Measurements from ENCODE around the gene FPR1.

FPR1 gene

DNA sequence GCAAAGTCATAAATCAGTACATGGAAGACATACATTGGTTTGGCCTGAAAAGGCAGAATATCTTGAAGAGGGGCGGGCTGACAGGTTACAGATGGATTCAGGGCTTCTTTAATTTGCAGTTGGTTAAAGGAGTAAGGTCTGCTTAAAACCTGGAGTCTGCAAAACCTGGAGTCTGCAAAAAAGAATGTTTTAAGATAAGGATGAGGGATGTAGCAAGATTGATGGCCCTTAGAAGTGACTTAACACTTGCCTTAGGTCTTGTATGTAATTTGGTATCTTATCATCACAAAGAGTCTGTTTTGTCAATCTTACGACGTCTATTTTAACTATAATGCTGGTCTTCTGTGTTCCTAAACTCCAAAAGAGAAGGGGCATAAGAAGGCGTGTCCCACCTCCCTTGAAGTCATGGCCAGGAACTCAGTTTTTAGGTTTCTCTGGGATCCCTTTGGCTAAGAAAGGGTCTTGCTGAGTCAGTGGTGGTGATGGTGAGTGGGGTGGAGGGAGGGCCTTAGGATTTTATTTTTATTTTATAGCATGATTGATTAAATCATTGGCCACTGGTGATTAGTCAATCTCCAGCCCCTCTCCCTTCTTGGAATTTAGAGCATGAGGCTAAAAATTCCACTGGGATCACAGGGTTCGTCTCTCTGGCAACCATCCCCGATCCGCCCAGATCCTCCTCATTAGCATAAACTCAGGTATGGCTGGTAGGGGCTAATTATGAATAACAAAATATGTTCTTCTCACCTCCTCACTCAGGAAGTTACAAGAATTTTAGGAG, 17.7 kb downstream of the FPR1 start:
- no peak for DNase-seq

GRCh38 chr19:51729781-51730180, 21.9 kb downstream of the FPR1 start:
- no peak for DNase-seq

DNA sequence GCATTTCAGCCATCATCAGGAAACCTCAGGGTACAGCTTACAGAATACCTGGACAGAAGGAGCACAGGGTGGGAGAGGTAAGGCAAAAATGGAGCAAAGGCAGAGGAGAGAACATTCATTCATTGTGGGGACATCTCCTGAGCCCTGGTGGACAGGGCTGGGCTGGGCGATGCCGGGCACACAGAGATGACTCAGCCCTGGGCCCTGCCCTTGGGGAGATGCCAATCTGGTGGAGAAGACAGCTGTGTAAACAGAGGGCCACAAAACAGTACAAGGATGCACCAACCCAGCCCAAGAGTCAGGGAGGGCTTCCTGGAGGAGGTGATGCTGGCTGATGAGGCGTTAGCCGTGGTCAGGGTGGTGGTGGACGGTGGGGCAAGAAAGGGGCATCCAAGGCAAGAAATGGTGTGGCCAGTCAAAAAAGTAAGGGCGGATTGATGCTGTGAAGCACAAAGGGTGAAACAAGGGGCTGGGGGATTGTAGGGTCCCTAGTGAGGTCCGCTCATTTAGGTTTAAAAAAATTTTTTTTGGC, 24.3 kb downstream of the FPR1 start:
- DNase-seq: no peak

- no peak for DNase-seq
These were observed 25.6 kb downstream of the FPR1 start for GRCh38 chr19:51726049-51726448.

- DNase-seq: no peak
These were observed 27.1 kb downstream of the FPR1 start for GRCh38 chr19:51724543-51724942.

DNA sequence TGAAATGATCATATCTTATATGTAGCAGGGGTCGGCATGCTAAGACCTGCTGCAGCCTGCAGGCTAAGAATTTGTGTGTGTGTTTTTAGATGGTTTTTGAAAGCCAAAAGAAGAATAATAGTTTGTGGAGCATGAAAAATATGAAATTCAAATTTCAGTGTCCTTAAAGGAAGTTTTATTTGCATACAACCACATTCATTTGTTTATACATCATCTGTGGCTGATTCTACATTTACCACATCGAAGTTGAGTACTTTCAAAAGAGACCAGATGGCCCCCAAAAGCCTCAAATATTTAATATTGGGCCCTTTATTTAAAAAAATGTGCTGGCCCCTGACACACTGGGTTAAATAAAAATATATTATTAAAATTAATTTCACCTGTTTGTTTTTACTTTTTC, 29.2 kb downstream of the FPR1 start:
- no peak for DNase-seq

DNA sequence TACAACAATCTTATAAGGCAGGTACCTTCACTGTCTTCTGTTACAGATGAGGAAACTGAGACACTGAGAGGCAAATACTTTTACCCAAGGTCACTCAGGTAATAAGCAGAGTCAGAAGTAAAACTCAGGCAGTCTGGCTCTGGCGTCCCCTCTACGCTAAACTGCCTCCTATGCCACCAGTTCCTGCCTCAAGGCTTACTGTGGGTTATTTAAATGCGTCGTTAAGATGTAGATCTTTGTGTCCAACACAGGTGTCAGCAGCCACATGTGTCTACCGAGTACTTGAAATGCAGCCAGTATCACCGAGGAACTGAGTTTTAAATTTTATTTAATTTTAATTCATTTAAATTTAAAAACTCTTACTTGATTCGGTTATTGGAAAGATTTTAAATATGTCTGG, 29.8 kb downstream of the FPR1 start:
- no peak for DNase-seq

GRCh38 chr19:51719251-51719988, 32.3 kb downstream of the FPR1 start:
- DNase-seq: no peak

- no peak for DNase-seq
These were observed 34.8 kb downstream of the FPR1 start for GRCh38 chr19:51716925-51717324.

DNA sequence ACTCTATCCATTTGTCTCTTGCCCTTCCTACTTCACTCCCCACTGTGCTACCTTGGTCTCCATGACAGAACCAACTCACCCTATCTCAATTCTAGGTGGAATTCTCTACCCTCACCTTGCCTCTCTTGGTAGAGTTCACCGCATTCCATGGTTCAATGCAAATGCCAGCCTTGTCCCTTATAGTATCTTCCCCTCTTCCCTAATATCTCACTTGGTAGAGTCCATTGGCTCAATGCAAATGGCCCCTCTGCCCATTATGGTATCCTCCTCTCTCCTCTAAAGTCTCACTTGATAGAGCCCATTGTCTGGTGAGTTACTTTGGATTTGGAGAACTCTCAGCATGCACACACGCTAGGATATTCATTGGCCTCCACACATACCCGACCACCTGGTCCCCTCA, 35.8 kb downstream of the FPR1 start:
- no peak for DNase-seq

DNA sequence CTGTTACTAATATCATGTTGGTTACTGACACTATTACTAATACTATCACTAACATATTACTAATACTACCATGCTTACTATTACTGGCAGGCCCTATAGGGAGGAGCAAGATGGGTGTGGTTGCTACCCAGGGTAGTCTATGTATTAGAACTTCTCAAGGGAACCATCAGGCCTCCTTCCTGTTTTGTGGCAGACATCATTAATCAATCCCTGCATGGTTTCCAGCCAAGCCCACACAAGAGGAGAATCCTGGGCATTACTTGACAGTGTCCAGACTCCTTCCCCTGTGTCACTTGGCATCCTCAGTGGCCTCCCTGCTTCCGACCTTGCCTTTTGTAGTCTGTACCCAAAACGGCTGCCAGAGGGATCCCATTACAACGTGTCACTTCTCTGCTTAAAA, 36.8 kb downstream of the FPR1 start:
- DNase-seq: no peak

GRCh38 chr19:51713319-51714285, 38.1 kb downstream of the FPR1 start:
- DNase-seq: no peak

DNA sequence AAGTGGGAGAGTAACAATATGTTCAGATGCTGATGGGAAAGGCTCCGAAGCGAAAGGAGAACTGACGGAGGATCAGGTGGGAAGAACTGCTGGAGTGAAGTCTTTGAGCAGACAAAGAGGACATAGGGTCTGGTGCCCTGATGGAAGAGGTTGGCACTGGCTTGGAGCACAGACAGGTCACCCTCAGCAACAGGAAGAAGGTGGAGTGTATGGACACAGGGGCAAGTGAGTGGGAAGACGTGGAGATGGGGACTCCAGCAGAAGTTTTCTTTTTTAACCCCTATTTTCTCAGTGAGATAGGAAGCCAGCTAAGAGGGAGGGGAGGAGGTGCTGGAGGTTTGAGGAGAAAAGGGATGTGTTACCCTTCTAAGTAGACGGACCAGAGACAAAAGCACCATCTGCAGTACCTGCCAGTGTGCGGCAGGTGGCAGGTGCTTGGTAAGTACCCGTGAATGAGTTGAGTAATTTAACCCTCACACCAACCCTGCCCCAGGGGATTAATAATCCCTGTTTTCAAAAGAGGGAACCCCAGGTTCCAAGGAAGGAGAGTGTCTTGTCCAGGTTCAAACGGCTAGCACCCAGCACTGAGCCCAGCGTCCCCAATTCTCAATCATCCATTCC, 39.1 kb downstream of the FPR1 start:
- no peak for DNase-seq

DNA sequence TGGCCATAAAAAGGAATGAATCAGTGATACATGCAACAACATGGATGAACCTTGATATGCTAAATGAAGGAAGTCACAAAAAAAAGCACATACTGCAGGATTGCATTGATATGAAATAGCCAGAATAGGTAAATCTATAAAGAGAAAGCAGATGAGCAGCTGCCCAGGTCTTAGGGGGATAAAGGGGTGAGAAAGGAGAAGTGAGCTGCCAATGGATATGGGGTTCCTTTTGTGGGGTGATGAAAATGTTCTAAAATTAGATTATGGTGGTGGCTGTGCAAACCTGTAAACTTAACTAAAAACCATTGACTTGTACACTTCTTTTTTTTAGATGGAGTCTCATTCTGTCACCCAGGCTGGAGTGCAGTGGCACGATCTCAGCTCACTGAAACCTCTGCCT, 40.0 kb downstream of the FPR1 start:
- DNase-seq: no peak

DNA sequence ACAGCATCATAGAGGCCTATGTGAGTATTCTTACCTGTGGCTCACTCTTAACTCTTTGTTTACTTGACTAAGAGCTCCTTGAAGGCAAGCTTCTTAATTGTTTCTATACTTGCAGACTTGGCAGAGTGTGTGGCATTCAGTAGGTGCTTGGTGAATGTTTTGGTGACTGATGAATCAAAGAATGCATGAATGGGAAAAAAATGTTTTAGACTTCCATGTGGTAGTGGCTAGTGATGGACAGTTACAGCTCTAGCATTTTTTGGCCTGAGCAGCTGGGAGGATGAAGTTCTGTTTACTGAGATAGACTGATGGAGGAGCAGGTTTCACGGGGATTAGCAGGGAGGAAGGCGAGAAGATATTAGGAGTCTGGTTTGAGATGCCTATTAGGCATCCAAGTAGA, 41.5 kb downstream of the FPR1 start:
- DNase-seq: no peak

- no peak for DNase-seq
These were observed 42.1 kb downstream of the FPR1 start for GRCh38 chr19:51709575-51709974.

GRCh38 chr19:51708811-51709210, 42.9 kb downstream of the FPR1 start:
- no peak for DNase-seq

DNA sequence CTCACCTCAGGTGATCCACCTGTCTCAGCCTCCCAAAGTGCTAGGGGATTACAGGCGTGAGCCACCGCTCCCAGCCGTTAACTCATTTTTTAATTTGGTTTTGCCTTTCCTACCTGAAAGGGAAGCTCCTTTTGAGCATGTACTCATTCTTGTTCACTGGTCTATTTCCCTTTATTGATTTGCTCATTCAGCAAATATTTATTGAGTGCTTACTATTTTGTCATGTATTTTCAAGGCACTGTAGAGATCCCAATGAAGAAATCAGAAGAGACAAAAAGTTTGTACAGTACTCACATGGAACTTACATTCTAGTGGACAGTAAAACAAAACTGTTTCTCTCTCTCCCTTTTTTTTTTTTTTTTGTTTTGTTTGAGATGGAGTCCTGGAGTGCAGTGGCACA, 44.8 kb downstream of the FPR1 start:
- no peak for DNase-seq

GRCh38 chr19:51706296-51706695, 45.4 kb downstream of the FPR1 start:
- no peak for DNase-seq

DNA sequence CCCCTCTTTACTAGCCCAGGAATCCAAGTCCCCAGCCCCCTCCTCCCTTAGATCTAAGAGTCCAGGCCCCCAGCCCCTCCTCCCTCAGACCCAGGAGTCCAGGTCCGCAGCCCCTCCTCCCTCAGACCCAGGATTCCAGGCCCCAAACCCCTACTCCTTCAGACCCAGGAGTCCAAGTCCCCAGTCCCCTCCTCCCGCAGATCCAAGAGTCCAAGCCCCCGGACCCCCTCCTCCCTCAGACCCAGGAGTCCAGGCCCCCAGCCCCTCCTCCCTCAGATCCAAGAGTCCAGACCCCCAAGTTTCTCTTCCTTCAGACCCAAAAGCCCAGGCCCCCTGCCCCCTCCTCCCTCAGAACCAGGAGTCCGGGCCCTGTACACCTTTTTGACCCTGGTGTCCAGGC, 47.1 kb downstream of the FPR1 start:
- no peak for DNase-seq

GRCh38 chr19:51703575-51704515, 47.8 kb downstream of the FPR1 start:
- DNase-seq: peak; percentile 94

All from CD4-positive, alpha-beta T cell treated with Interleukin-17A for 1 hour (primary cell).